ENCODE results near the gene ZNF559.

ZNF559 gene

GRCh38 chr19:9354651-9355050 lies 30.7 kb downstream of the ZNF559 start:
- no peak for DNase-seq

GRCh38 chr19:9362905-9363304 lies 38.9 kb downstream of the ZNF559 start, which contains the start of gene ZNF177:
Gene ZNF177, plus strand, starts transcription at chr19:9363013. Its CDS starts 15,299 bp downstream, at chr19:9378312.
- DNase-seq: peak; percentile 2

- no peak for DNase-seq
Measured at GRCh38 chr19:9370738-9371619, 47.0 kb downstream of the ZNF559 start.

- no peak for DNase-seq
Measured at GRCh38 chr19:9381361-9381785, 57.4 kb downstream of the ZNF559 start.
